NCI-H748 treated with DMSO at 0.1 percent for 48 hours (cell line): ENCODE data around the gene CDC37L1.
"Not testable (repeated sequence)": the region's sequence is repeated elsewhere in the genome, so short reads cannot be mapped to it uniquely, and the experiment has no call there.

Experiments used
- DNase-seq: peaks from one replicate; lab custom pipeline; 2025; lab: John Stamatoyannopoulos, UW

The CDC37L1 gene

GRCh38 chr9:4679268-4680172, at the start of gene CDC37L1:
Gene CDC37L1, plus strand, starts transcription at chr9:4679569. Its CDS starts 199 bp downstream, at chr9:4679768.
- DNase-seq = peak; percentile 94

GRCh38 chr9:4630836-4631235, 48.5 kb upstream of the CDC37L1 start:
- no peak for DNase-seq

GRCh38 chr9:4638968-4639367, 40.4 kb upstream of the CDC37L1 start:
- DNase-seq = no peak

GRCh38 chr9:4639420-4639819, 39.9 kb upstream of the CDC37L1 start:
- DNase-seq = no peak

DNA sequence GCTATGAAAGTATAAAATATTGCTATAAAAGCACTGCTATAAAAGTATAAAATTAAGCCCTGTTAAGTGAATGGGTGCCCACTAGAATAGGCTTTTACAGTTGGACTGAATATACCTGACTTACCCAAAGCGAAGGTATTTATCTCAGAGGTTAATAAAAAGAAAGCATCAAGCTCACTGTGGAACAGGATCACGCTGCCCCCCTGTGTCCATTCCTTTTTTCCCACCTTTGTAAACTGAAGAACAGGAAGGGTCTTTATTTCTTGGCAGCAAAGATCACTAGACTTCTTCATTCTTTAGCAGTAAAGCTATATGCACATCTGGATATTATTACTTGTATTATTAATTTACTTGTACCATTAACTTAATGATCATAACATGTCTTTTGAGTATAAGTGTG, 39.3 kb upstream of the CDC37L1 start:
- DNase-seq = peak; percentile 62

- DNase-seq = no peak
Measured at GRCh38 chr9:4642351-4642750, 37.0 kb upstream of the CDC37L1 start.

DNA sequence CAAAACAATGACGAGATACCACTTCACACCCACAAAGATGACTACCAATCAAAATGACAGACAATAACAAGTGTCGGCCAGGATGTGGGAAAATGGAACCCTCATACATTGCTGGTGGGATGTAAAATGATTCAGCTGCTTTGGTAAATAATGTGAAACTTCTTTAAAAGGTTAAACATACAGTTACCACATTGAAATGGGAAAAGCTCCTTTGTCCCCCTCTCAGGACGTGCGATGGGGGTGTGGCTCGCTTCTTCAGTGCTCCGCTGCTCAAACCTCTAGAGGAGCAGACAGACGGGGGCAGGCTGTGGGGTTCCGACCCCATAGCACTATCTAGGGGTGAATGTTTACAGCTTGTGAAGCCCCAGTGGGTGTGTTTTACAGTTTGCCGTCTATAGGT, 25.3 kb upstream of the CDC37L1 start:
- no peak for DNase-seq

- DNase-seq = no peak
Measured at GRCh38 chr9:4654538-4654937, 24.8 kb upstream of the CDC37L1 start.

- not testable (repeated sequence) for DNase-seq
Measured at GRCh38 chr9:4656196-4656595, 23.2 kb upstream of the CDC37L1 start.

- no peak for DNase-seq
Measured at GRCh38 chr9:4656621-4657020, 22.7 kb upstream of the CDC37L1 start.

GRCh38 chr9:4657426-4658159, 21.8 kb upstream of the CDC37L1 start:
- peak; percentile 2 for DNase-seq

DNA sequence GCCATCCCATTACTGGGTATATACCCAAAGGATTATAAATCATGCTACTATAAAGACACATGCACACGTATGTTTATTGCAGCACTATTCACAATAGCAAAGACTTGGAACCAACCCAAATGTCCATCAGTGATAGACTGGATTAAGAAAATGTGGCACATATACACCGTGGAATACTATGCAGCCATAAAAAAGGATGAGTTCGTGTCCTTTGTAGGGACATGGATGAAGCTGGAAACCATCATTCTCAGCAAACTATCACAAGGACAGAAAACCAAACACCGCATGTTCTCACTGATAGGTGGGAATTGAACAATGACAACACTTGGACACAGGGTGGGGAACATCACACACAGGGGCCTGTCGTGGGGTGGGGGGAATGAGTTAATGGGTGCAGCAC, 18.7 kb upstream of the CDC37L1 start:
- DNase-seq = not testable (repeated sequence)

- no peak for DNase-seq
Measured at GRCh38 chr9:4661165-4661564, 18.2 kb upstream of the CDC37L1 start.

DNA sequence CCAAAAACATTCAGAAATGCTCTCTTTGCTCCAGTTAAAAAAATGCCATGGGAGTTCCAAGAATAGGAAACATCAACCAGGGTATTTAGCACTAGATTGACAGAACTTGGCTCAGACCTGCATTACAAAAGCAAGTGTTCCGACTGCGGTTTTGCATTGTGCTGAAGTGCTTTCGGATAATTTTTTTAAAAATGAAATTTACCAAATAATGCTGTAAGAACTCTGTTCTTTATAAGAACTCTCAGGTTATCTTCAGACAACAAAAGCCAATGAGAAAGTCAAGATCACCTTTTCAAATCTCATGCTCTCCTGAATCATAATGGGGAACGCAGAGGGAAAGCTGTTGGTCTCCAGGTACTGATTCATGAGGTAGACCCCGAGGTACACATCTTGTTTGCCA, 17.8 kb upstream of the CDC37L1 start:
- DNase-seq = no peak

DNA sequence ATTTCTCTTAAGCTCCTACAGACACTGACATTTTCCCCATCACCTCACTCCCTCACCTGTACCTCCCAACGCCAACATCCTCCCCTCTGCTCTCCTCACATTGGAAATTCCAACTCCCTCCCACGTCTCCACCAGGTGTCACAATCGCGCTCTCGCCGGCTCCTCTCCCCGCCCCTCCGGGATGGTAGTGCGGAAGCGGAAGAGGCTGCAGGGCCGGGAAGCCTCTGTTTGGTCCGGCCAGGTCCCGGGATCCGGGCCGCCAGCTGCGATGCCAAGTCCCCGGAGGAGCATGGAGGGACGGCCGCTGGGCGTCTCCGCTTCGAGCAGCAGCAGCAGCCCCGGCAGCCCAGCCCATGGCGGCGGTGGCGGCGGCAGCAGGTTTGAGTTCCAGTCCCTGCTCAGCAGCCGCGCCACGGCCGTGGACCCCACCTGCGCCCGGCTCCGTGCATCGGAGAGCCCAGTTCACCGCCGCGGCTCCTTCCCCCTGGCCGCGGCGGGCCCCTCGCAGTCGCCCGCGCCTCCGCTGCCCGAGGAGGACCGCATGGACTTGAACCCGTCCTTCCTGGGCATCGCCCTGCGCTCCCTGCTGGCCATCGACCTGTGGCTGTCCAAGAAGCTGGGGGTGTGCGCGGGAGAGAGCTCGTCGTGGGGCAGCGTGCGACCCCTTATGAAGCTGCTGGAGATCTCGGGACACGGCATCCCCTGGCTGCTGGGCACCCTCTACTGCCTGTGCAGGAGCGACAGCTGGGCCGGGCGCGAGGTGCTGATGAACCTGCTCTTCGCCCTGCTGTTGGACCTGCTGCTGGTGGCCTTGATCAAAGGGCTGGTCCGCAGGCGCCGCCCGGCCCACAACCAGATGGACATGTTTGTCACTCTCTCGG, 17.0 kb upstream of the CDC37L1 start, which contains the start of gene PLPP6:
Gene PLPP6, plus strand, starts transcription at position 187 of the 881 bp plus-strand sequence. Its CDS starts 82 bp downstream, at position 269.
- DNase-seq = peak; percentile 89

DNA sequence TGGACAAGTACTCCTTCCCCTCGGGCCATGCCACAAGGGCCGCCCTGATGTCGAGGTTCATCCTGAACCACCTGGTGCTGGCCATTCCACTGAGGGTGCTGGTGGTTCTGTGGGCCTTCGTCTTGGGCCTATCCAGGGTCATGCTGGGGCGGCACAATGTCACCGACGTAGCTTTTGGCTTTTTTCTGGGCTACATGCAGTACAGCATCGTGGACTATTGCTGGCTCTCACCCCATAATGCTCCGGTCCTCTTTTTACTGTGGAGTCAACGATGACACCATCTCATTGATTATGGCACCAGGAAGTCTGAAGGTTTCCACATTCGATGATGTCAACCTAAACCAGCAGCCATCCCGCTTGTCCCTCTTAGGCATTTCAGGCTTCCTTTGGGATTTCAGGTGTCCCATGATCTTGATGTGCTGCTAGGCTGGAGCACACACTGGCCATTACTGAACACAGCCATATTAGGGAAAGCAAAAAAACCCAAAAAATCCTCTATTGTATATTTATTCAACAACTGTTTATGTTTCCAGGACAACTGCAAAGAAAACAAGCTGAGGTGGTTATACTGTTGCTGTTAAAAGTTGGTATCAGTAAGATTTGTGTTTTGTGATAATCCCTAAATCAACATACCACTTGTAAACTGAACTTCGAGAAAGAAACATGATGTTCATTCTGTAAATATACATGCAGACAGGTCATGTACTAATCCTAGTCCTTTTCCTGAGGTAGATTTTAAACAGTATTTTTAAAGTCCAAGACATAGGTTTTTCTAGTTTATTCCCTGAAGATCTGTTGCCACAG, 16.2 kb upstream of the CDC37L1 start:
- DNase-seq = no peak

DNA sequence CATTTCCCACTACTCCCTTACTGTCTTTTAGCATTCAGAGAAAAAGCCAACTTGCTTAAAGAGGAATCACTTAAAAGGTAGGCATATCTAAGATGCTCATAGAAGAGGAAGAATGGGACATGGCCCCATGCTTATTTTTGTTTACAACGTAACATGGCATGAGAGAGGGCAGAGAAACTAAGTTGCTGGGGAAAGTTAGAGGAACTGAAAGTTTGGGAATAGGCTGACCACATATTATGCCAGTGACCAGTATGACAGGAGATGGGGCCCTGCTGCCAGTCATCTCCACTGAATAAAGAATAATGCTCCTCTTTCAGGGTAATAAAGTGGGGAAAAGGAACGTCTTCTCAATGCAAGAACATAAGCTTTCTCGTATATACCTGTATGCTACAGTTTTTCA, 15.4 kb upstream of the CDC37L1 start:
- no peak for DNase-seq

DNA sequence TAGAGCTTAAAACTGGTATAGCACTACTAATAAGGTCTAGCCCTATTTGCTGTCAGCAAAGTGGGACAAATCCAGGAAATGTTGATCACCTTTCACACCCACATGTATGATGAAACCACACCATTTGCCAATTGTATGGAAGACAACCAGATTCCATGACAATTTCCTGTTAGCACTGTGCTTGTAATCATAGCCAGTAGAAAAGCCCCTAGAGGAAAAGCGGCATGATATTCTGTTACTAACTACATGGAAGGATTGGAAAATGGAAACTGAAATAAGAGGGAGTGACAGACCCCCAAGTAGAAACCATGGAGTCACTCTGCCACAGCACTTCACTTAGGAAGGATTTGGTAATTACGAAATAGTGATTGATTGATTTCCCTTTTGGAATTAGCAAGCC, 14.0 kb upstream of the CDC37L1 start:
- DNase-seq = peak; percentile 24

- DNase-seq = peak; percentile 61
Measured at GRCh38 chr9:4666042-4666699, 13.2 kb upstream of the CDC37L1 start, which contains the start of gene SPATA6L. Gene SPATA6L, minus strand, starts transcription at chr9:4666480. Its CDS starts 230 bp downstream, at chr9:4666250.

GRCh38 chr9:4667681-4668080, 11.7 kb upstream of the CDC37L1 start:
- no peak for DNase-seq
